Activated T-cell treated with anti-CD3 and anti-CD28 coated beads, Interleukin-2, amount 50 U/mL, for 24 hours (primary cell): ENCODE measurements around the gene GSTM2.

Source experiments
- DNase-seq: peaks from one replicate; pipeline ENCODE4 v3.0.0-alpha.2; 2020
- H3K27ac Mint-ChIP-seq: 2 replicates; pipeline ENCODE4 v1.8.0; 2020; ENCODE audit warnings: mild to moderate bottlenecking, mixed read lengths
- H3K27me3 Mint-ChIP-seq: 2 replicates; pipeline ENCODE4 v1.8.0; 2020; ENCODE audit warnings: mixed read lengths
- H3K36me3 Mint-ChIP-seq: 2 replicates; pipeline ENCODE4 v1.8.0; 2020; ENCODE audit warnings: low read depth, mixed read lengths
- H3K4me1 Mint-ChIP-seq: 2 replicates; pipeline ENCODE4 v1.8.0; 2020; ENCODE audit warnings: low read depth, mixed read lengths
- H3K4me3 Mint-ChIP-seq: 2 replicates; pipeline ENCODE4 v1.8.0; 2020; ENCODE audit warnings: mild to moderate bottlenecking, moderate library complexity, mixed read lengths
- H3K9me3 Mint-ChIP-seq: 2 replicates; pipeline ENCODE4 v1.8.0; 2020; ENCODE audit warnings: mixed read lengths

Gene GSTM2

GRCh38 chr1:109625601-109626560 is 42.0 kb upstream of the GSTM2 start:
- Mint-ChIP-seq H3K36me3 (peaks cover 71% of the 10 kb centered on the region), H3K4me3 (no peak overlapping the region), H3K4me1 (peaks cover 42% of the 10 kb centered on the region), H3K9me3 (no peaks in the 10 kb centered on the region), H3K27ac (peak overlapping the region; percentile 56), H3K27me3 (no peaks in the 10 kb centered on the region)
- no peak for DNase-seq

GRCh38 chr1:109626682-109627408 is 41.0 kb upstream of the GSTM2 start:
- H3K27me3 Mint-ChIP-seq, result no peaks in the 10 kb centered on the region
- no peak for DNase-seq
- H3K27ac Mint-ChIP-seq, result peak overlapping the region; percentile 56
- H3K4me3 Mint-ChIP-seq, result no peak overlapping the region
- H3K4me1 Mint-ChIP-seq, result peaks cover 37% of the 10 kb centered on the region
- peaks cover 73% of the 10 kb centered on the region for H3K36me3 Mint-ChIP-seq
- H3K9me3 Mint-ChIP-seq, result no peaks in the 10 kb centered on the region

GRCh38 chr1:109627692-109628399 is 40.0 kb upstream of the GSTM2 start:
- DNase-seq, result no peak
- no peaks in the 10 kb centered on the region for H3K27me3 Mint-ChIP-seq
- no peaks in the 10 kb centered on the region for H3K9me3 Mint-ChIP-seq
- H3K36me3 Mint-ChIP-seq, result peaks cover 69% of the 10 kb centered on the region
- H3K27ac Mint-ChIP-seq, result peak overlapping the region; percentile 50
- no peak overlapping the region for H3K4me3 Mint-ChIP-seq
- peaks cover 27% of the 10 kb centered on the region for H3K4me1 Mint-ChIP-seq

- no peaks in the 10 kb centered on the region for H3K27me3 Mint-ChIP-seq
- H3K36me3 Mint-ChIP-seq, result peaks cover 72% of the 10 kb centered on the region
- DNase-seq, result no peak
- H3K9me3 Mint-ChIP-seq, result no peaks in the 10 kb centered on the region
- H3K27ac Mint-ChIP-seq, result peak overlapping the region; percentile 35
- no peak overlapping the region for H3K4me3 Mint-ChIP-seq
- H3K4me1 Mint-ChIP-seq, result peaks cover 18% of the 10 kb centered on the region
Measured at GRCh38 chr1:109628540-109629321, 39.1 kb upstream of the GSTM2 start.

- no peak overlapping the region for H3K4me3 Mint-ChIP-seq
- no peaks in the 10 kb centered on the region for H3K9me3 Mint-ChIP-seq
- peak overlapping the region; percentile 24 for H3K27ac Mint-ChIP-seq
- DNase-seq, result no peak
- H3K36me3 Mint-ChIP-seq, result peaks cover 72% of the 10 kb centered on the region
- peaks cover 14% of the 10 kb centered on the region for H3K4me1 Mint-ChIP-seq
- H3K27me3 Mint-ChIP-seq, result no peaks in the 10 kb centered on the region
Measured at GRCh38 chr1:109629372-109630030, 38.4 kb upstream of the GSTM2 start.

GRCh38 chr1:109630081-109630897 is 37.6 kb upstream of the GSTM2 start:
- Mint-ChIP-seq H3K36me3 (peaks cover 70% of the 10 kb centered on the region), H3K27ac (no peak overlapping the region), H3K9me3 (no peaks in the 10 kb centered on the region), H3K4me3 (no peak overlapping the region), H3K4me1 (peaks cover 18% of the 10 kb centered on the region), H3K27me3 (no peaks in the 10 kb centered on the region)
- DNase-seq, result peak; percentile 62

- Mint-ChIP-seq H3K27ac (no peak overlapping the region), H3K4me1 (peaks cover 24% of the 10 kb centered on the region), H3K4me3 (no peak overlapping the region), H3K9me3 (no peaks in the 10 kb centered on the region), H3K27me3 (no peaks in the 10 kb centered on the region), H3K36me3 (peaks cover 63% of the 10 kb centered on the region)
- DNase-seq, result no peak
Measured at GRCh38 chr1:109630898-109631512, 36.9 kb upstream of the GSTM2 start.

GRCh38 chr1:109631513-109632505 is 36.0 kb upstream of the GSTM2 start:
- no peak overlapping the region for H3K4me3 Mint-ChIP-seq
- H3K27me3 Mint-ChIP-seq, result no peaks in the 10 kb centered on the region
- H3K9me3 Mint-ChIP-seq, result no peaks in the 10 kb centered on the region
- peaks cover 55% of the 10 kb centered on the region for H3K36me3 Mint-ChIP-seq
- peaks cover 24% of the 10 kb centered on the region for H3K4me1 Mint-ChIP-seq
- H3K27ac Mint-ChIP-seq, result peak overlapping the region; percentile 9
- no peak for DNase-seq

GRCh38 chr1:109632671-109633346 is 35.0 kb upstream of the GSTM2 start:
- no peaks in the 10 kb centered on the region for H3K9me3 Mint-ChIP-seq
- H3K4me3 Mint-ChIP-seq, result no peak overlapping the region
- peaks cover 24% of the 10 kb centered on the region for H3K4me1 Mint-ChIP-seq
- H3K36me3 Mint-ChIP-seq, result peaks cover 45% of the 10 kb centered on the region
- peak; percentile 29 for DNase-seq
- peak overlapping the region; percentile 66 for H3K27ac Mint-ChIP-seq
- no peaks in the 10 kb centered on the region for H3K27me3 Mint-ChIP-seq

GRCh38 chr1:109634292-109634691 is 33.6 kb upstream of the GSTM2 start:
- Mint-ChIP-seq H3K4me3 (no peak overlapping the region), H3K9me3 (no peaks in the 10 kb centered on the region), H3K27ac (peak overlapping the region; percentile 35), H3K4me1 (peaks cover 20% of the 10 kb centered on the region), H3K27me3 (no peaks in the 10 kb centered on the region), H3K36me3 (peaks cover 30% of the 10 kb centered on the region)
- no peak for DNase-seq
